Sigmoid colon (tissue), 4 donors: ENCODE results near the gene MYRIP.

ENCODE experiments used
- CTCF ChIP-seq, 4 experiments: fragments of 450-650 bp in 3 of 4; fragments of 200-600 bp in 1 of 4; IDR thresholded peaks; one replicate each; pipeline ENCODE4 v1.5.1; 2016 to 2019; ENCODE audit warnings: antibody characterized with exemption in 4 of 4, mild to moderate bottlenecking in 3 of 4, moderate library complexity in 2 of 4
- POLR2A ChIP-seq, 2 donors: fragments of 450-650 bp; IDR thresholded peaks; one replicate each; pipeline ENCODE4 v1.6.1; 2016; ENCODE audit warnings: antibody characterized with exemption in 2 of 2, mild to moderate bottlenecking in 2 of 2, moderate library complexity in 2 of 2
- POLR2AphosphoS5 ChIP-seq, 4 donors: sonication (generic); formaldehyde crosslinking; IDR thresholded peaks; one replicate each; pipeline ENCODE4 v1.6.1; 2017; ENCODE audit warnings: antibody characterized with exemption in 4 of 4

- no peak for TF ChIP-seq CTCF (IDR thresholded peaks at IDR 0.05)
- no peak for TF ChIP-seq POLR2A (IDR thresholded peaks at IDR 0.05)
- TF ChIP-seq POLR2AphosphoS5 (IDR thresholded peaks at IDR 0.05) = no peak
Observed at GRCh38 chr3:40120806-40121205, 311.4 kb downstream of the MYRIP start.
